ENCODE measurements around the gene OTUB1.

Gene OTUB1

DNA sequence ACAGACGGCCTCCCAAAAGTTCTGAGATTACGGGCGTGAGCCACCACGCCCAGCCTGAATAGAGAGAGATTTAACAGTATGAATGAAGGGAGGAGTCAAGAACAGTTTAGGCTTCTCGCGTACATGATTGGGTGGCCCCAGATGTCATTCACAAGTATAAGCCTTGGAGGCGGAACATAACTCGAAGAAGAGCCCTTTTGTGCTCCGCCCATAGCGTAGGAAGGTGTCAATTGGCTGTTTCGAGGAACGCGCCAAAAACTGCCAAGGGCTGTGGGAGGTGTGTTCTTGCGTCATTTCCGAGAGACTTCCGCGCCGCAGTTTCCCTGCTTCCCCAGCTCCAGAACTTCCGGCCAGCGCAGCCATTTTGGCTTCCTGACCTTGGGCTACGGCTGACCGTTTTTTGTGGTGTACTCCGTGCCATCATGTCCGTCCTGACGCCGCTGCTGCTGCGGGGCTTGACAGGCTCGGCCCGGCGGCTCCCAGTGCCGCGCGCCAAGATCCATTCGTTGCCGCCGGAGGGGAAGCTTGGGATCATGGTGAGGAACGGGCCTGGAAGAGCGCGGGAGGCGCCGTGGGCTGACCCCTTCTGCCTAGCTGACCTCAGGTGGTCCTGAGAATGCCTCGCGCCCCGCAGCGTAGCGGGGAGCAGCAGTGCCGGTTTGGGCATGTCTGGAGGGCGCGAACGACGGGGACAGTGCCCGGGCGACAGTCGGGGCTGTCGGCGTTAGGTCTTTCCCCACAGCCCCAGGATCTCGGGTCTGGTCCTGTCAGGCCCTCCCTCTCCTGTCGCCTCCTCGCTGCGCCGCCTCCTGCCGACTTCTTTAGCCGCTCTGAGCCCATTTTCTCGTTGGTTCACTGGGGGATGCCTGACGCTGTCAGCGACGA is 11.7 kb upstream of the OTUB1 start, which contains the start of gene COX8A:
TSS of gene COX8A (plus strand) at position 362 of the 885 bp plus-strand sequence. CDS start at position 423, 61 bp downstream.
- DNase-seq (ENCODE audit: low spot score) = peak; percentile 90

DNA sequence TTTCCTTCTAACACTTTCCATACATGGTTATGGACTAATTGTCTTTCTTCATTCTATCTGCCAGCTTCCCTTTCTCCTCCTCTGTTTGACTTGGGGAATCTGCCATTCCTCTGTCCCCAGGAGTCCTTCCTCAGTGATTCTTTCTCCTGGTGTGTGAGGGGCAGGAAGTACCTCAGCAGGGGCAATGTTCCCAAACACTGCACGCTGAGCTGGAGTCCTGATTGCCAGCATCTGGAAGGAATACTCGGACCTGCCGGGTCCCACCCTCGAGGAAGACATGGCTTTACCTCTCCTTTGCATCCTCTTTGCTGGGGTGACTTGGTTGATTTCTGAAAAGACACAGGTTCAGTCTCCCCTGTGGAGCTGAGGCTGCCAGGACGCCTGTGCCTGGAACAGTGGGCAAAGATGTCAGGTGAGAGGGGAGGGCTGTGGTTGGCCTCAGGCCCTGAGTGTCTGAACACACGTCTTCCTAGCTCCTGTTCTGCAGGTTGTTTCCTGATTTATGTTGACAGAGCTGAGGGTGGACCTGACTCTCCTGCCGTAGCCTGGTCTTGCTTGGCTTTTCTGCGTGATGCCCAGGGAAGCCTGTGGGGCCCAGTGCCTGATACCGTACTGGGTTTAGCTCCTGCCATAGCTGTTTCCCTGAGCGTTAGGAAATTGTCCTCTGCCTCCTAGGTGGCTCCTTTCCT is 7.5 kb upstream of the OTUB1 start:
- no peak for DNase-seq (ENCODE audit: low spot score)

DNA sequence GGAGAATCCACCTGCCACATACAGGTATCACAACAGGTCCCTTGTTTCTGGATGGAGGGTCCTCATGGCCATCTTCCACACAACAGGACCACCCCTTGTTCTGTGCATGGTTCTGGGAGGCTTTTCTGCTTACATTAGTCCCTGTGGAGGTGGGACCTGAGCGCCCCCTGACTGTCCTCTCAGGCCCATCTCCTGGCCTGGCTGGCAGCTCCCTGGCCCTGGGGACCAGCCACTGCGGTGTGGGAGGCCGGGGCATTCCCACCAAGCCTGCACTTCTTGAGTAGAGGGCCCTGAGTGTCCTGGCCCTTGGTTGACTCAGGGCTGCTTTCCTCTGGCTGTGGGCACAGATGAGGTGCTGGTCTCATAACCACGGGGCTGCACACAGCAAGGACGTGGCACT is 6.8 kb upstream of the OTUB1 start:
- no peak for DNase-seq (ENCODE audit: low spot score)

- no peak for DNase-seq (ENCODE audit: low spot score)
These were observed 454 bp upstream of the OTUB1 start for GRCh38 chr11:63985812-63986155.

DNA sequence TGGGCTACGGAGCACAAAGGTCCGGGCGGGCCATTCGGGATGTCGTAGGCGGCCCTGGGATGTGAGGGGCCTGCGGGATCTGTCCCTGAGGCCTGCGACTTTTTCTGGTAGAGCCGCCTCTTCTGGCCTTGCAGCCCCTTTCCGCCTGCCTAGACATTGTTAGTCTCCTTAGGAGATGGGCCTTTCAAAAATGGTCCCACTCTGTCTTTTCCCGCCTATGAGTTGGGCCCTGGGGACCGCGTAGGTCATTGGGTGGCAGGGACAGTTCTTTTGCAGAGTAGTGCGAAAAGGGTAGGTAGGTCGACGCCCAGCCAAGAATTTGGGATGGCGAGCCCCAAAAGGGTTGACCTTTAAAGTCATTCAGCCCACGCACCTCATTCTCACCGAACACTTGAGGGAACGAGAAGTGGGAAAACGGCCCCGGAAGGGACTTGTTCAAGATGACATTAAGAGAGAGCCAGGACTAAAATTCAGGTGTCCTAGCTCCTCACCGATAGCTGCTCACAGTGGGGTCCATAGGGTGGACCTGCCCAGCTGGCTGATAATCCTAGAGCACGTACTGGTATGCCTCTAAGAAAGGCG is 785 bp downstream of the OTUB1 start:
- no peak for DNase-seq (ENCODE audit: low spot score)

DNA sequence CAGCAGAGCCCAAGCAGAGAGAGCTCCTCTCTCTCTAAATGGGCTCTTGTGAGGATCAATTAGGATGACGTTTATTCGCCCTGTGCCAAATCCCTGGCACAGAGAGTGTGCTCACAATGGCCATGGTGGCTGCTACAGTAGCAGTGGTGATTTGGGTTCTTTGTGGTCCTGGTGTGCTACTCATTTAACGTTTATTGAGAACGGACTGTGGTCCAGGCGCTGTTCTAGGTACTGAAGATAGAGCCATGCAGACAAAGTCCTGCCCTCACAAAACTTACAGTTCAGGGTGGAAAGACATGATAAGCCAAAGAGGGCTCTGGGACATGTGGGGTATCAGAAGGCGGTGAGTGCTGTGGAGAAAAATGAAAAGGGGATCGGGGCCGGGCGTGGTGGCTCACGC is 5.3 kb downstream of the OTUB1 start:
- DNase-seq (ENCODE audit: low spot score) = no peak

- no peak for DNase-seq (ENCODE audit: low spot score)
These were observed 6.9 kb downstream of the OTUB1 start for GRCh38 chr11:63993100-63993499.

GRCh38 chr11:63993993-63994392 is 7.8 kb downstream of the OTUB1 start:
- DNase-seq (ENCODE audit: low spot score) = no peak

- DNase-seq (ENCODE audit: low spot score) = no peak
These were observed 10.3 kb downstream of the OTUB1 start for GRCh38 chr11:63996512-63996911.

- DNase-seq (ENCODE audit: low spot score) = no peak
These were observed 11.0 kb downstream of the OTUB1 start for GRCh38 chr11:63997104-63997700.

DNA sequence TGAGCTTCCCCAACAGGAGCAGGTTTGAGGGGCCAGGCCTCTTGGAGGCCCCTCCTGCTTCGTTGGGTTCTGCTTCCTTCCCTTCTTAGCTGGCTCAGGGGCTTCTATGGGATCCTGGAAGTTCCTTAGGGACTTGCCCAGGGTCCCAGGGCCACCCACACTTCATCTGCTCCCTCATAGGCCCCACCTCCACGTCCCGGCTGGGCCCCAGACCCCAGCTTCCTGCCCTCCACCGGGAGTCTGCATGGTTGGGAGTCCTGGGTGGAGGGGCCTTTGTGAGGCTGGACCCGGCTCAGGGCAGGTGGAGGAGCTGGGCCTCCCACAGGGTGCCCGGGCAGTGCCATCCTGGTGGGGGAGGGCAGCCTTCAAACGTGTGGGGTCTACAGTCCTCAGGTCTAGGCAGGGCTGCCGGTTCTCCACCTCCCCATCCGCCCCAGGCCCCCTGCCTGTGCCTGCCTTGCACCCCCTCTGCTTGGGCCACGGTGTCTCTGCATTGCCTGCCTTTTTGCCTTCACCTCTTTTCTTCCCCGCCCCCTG is 11.6 kb downstream of the OTUB1 start:
- DNase-seq (ENCODE audit: low spot score) = no peak

DNA sequence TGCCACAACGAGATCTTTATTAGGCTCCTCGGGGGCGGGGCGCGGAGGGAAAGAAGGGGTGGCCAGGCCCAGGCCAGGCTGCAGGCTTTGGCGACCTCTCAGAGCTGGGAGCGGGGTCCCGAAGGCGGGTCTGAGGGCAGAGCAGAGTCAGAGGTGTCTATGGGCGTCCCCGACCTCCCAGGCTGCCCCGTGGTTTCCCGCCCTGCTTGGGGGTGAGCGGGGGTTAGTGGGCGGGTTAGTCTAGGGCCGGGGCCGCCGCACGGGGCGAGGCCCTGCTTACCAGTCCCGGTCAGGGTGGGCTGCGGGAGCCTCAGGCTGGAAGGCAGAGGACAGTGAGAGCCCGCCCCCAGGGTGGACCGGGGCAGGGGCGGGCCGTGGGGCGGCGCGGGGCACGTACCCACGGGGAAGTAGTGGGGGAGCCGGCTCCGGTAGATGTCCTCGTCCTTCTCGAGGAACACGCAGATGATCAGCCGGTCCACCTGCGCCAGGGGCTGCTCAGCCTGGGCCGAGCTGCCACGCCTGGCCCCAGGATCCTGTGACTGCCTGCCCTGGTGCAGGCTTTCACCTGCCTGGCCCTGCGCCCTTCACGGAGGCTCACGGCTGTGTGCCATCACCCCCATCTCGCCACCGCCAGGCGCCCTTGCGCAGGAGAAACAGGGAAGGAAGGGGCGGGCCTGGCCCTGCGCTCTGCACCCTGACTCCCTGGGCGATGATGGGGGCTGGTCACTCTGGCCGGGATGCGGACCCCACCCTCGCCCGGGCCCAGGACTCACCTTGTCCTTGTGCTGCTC is 12.5 kb downstream of the OTUB1 start:
- DNase-seq (ENCODE audit: low spot score) = no peak

DNA sequence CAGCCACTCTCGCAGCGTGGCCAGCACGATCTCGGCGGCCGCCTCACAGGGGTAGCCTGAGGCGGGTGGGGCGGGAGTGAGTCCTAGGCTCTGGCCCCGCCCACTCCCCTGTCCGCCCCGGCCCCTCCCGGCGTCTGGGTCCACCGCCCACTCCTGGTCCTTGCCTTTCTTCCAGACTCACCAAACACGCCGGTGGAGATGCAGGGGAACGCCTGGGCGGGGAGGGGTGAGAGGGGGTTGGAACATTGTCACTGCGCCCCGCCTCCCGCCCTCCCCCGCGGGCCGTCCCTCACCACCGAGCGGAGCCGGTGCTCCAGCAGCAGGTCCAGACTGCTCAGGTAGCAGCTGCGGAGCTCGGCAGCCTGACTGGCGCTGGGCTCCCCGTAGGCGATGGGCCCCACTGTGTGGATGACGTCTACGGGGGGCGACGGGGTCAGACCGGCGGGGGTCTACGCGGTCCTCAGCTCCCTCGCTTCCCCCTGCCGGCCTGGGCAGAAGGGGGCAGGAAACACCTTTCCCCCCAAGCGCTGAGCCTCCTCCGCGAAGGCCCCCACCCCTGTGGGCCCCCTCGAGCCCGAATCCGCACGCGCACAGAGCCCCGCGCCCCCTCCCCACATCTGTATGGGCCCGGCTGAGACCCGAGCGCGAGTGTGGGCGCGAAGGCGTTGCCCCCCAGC is 13.2 kb downstream of the OTUB1 start:
- no peak for DNase-seq (ENCODE audit: low spot score)

- DNase-seq (ENCODE audit: low spot score) = no peak
These were observed 13.9 kb downstream of the OTUB1 start for GRCh38 chr11:64000026-64000739.

GRCh38 chr11:64000740-64001483 is 14.7 kb downstream of the OTUB1 start:
- DNase-seq (ENCODE audit: low spot score) = no peak

DNA sequence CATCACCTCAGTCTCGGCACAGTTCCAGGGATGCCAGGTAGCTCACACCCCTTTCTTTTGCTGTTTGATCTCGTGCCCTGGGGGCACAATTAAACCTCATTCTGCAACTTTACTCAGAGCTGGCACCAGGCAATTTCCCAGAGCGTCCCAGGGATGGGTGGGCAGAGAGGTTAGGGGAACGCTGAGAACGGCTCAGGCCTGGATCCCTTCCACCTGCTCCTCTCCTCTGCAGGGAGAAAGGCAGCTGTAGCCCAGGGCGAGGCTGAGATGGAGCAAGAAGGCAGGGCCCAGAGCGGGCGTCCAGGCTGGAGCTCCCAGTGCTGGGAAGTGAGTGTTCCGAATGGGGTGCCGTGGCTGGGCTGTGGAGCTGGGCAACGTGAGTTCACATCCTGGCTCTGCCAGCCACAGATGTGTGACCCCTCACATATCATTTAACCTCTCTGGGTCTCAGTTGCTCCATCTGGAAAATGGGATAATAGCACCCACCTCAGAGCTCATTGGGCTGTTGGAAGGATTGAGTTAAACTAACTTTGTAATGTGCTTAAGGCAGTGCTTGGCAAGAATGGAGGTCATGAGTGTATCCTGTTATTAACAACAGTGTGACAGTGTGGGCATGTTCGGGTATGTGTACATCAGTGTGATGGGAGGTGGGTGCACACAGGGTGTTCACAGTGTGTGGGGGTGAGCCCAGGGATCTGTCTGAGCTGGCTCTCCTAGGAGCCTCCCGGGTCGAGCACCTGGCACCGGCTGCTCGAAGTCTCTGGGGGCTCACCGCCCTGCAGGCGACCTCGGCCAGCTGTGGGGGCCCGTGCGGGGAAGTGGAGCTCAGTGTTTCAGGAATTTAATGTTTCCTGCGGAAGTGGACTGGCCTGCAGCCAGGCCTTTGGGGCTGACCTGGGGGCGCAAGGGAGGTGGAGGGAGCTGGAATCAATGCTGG is 15.5 kb downstream of the OTUB1 start:
- DNase-seq (ENCODE audit: low spot score) = no peak

DNA sequence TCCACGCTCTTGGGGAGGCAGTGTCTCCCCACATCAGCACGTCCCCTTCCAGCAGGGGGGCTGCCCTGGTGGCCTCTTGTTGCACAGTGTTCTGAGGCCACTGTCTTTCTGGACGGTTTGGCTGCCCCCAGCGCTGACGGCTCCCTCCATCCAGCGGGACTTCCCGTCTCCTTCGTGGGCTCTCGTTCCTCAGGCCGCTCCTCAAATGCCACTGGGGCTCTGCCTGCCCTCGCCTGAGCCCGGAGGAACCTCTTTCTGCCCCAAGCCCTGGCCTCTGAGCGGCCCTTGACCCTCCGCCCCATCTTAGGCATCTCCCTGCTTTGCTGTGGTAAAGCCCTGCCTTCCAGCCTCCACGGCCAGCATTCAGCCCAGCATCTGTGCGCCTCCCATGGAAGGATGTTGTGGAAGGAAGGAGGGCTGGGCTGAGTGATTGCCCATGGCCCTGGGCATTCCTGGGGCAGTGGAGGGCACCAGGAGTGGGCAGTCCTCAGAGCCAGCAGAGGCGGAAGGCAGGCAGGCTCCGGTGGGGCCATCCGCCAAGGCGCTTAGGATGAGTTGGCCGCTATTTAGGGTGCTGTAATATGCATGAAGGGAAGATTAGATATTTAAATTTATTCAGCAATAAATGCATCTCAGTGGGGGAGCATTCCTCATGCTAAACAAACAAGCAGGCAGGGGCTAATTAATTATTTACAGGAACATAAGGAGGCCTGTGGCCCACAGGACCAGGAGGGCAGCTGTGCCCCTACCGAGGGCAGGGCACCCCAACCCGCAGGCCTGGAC is 17.8 kb downstream of the OTUB1 start:
- DNase-seq (ENCODE audit: low spot score) = no peak

- DNase-seq (ENCODE audit: low spot score) = no peak
These were observed 18.3 kb downstream of the OTUB1 start for GRCh38 chr11:64004590-64004984.

All from HuH-7 (cell line).